A172 (cell line): ENCODE data around the gene IGFBP3. TPM values are rescaled to one million over a fixed set of nuclear protein-coding genes. Genes with fewer than 3 reads are reported as not detected.

Source experiments
- DNase-seq: peaks from one replicate; pipeline ENCODE4 v3.0.0-alpha.2; 2015; ENCODE audit warnings: low spot score
- total RNA-seq: library from RNA; depleted of rRNA; stranded (reverse); fragments of >200 nt; shearing (Covaris generic); gene quantifications from 2 replicates; pipeline ENCODE4 v1.2.3, GENCODE V29; 2014

Gene IGFBP3
- total RNA-seq, 1 experiment from 2014 or later, result 62.0 TPM

GRCh38 chr7:45922810-45923209 is 1.7 kb upstream of the IGFBP3 start:
- no peak for DNase-seq

DNA sequence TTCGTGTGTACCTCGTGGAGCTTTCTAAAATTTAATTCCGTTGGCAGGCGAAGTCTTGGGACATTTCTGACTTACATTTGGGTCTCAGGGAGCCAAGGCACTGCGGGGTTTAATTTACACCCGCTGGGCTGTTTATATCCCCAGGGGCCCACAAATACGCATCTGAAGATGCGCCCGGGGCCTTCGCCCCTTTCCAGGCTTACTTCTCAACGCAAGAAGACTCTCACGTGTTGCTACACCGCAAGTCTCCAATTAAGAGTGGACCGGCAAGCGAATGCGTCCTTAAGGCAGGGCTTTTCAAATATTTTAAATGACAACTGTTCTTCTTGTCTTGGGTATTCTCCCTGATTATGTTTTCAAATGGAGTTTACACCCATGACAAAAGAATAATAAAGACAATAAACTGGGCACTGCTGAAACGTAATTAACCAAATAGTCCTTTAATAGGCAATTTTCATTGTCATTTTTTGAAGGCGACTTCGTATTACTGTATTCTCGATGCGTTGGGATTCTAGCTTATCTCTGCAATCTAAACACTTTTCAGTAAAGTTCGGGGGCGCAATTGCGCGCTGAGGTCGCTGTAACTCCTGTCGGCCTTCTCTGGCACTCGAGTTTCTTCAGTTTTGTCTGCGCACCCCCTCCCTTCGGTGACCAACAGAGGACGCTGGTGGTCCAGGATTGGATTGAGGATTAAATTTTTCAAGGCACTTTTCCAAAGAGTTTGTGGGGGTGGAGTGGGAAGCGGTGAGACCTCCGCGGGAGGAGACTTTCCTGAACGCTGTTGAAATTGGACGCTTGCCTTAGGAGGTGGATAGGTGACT is 837 bp upstream of the IGFBP3 start:
- peak; percentile 54 for DNase-seq

- DNase-seq, result no peak
Observed at GRCh38 chr7:45921381-45921698, 268 bp upstream of the IGFBP3 start.

DNA sequence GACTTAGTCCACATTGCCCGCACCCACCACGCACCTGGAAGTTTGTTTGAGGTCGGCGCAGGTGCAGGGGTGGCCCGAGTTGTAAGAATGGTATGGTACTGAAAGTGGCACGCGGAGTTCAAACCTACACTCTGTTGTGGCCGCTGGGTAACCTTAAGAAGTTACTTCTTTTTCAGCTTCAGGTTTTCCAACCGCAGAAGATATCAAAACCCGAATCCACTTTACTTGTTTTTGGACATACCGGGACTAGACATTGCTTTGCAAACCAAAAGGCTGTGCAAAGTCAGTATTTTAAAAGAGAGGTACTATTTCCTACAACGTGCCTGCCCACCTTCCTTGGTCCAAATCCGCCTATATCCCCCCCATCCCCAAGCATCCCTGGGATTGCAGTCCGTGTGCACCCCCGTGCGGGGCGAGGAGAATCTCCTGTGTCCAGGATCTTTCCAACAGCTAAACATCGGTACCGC is 1.0 kb downstream of the IGFBP3 start:
- no peak for DNase-seq

GRCh38 chr7:45919231-45919784 is 1.8 kb downstream of the IGFBP3 start:
- DNase-seq, result no peak

- DNase-seq, result no peak
Observed at GRCh38 chr7:45918556-45918955, 2.5 kb downstream of the IGFBP3 start.

DNA sequence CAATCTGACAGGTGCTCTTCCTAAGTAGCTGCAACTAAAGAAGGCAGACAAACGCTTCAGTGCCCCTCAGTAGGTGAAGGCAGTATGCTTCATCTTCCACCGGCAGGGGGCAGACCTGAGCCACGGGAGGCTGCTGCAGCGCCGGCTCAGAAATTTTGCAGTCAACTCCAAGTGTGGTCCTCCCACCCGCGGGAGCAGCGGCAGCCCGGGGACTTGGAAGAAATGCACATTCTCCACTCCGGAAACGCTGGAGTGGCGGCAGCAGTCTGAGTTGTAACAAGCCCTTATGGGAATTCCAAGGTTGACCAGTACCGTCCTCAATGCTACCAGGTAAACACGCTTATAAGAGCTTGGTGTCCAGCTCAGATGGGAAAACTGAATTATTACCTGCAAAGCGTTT is 3.4 kb downstream of the IGFBP3 start:
- DNase-seq, result peak; percentile 65

DNA sequence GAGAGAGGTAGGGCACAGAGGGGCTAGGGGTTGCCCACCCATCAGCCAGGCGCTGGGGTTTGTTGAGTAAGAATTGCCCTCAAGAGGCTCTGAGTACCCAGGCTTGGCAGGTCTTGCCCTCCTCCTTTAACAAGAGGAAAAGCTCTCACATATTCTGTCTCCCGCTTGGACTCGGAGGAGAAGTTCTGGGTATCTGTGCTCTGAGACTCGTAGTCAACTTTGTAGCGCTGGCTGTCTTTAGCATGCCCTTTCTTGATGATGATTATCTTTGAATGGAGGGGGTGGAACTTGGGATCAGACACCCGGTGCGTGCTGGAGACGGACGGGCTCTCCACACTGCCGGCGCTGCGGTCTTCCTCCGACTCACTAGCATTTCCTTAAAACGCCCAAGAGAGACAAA is 4.0 kb downstream of the IGFBP3 start:
- no peak for DNase-seq

DNA sequence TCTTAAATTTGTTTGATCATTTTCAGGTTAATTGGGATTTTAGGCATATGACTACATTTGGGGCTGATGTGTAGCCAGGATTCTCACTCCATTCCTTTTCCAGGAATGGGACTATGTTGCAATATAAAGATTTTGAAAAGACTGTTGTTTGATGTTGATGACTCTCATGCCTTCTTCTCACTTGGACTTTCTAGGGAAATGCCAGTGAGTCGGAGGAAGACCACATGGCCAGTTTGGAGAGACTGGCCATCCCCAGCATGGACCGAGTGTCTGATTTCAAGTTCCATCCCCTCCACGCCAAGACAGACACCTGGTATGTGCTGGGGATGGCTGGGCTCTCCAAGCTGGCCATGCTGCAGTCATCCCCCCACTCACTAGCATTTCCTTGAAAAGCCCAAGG is 5.5 kb downstream of the IGFBP3 start:
- no peak for DNase-seq

- DNase-seq, result no peak
Observed at GRCh38 chr7:45914911-45915310, 6.2 kb downstream of the IGFBP3 start.

DNA sequence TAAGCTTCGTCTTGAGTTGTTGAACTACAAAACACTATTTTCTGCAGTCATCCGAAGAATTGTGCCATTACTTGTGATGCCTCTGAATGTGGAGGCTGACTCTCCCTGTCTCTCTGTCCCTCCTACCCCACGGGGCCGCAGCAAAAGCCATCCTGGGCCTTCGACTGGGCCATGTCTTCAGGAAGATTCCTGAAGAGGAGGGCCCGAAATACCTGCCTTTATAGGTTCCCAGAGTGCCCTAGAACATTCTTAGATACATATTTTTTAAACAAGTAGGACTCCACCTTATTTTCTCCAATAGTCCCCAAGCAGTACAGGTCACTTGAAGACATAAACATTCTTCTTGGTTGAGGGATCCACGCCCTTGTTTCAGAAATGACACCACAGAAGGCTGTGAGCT is 8.1 kb downstream of the IGFBP3 start:
- no peak for DNase-seq

GRCh38 chr7:45911311-45911710 is 9.8 kb downstream of the IGFBP3 start:
- DNase-seq, result no peak

DNA sequence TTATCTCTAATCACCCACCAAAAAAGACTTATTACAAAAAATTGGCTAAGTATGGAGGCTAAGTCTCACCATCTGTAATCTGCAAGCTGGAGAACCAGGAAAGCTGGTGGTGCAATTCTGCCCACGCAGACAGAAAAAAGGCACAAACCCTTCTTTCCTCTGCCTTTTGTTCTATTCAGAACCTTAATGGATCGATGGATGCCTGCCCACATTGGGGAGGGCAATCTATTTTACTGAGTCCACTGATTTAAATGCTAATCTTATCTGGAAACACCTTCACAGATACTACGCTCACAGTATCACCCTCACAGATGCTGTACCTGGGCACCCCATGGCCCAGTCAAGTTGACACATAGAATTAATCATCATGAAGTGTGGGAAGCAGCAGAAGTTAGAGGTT is 10.2 kb downstream of the IGFBP3 start:
- DNase-seq, result no peak

GRCh38 chr7:45909561-45909960 is 11.5 kb downstream of the IGFBP3 start:
- no peak for DNase-seq

- no peak for DNase-seq
Observed at GRCh38 chr7:45902820-45903219, 18.3 kb downstream of the IGFBP3 start.

DNA sequence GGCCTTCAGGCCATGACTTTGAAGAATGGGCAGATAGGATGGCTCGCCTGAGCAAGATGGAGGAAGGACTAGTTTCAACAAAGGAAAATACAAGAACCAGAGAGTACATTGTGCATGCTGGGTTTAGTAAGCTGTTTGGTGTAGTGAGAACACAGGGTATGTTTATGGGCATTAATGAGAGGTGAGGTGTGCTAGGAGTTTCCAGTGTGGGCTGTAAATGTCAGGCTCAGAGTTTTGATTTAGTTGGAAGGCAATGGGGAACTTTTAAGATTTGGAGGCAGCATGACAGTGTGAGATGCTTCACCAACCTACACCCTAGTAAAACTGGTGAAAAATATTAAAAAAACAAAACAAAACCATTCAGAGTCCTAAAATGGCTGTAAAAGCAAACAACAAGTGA is 19.5 kb downstream of the IGFBP3 start:
- DNase-seq, result no peak

GRCh38 chr7:45898222-45898621 is 22.9 kb downstream of the IGFBP3 start:
- DNase-seq, result peak; percentile 31

DNA sequence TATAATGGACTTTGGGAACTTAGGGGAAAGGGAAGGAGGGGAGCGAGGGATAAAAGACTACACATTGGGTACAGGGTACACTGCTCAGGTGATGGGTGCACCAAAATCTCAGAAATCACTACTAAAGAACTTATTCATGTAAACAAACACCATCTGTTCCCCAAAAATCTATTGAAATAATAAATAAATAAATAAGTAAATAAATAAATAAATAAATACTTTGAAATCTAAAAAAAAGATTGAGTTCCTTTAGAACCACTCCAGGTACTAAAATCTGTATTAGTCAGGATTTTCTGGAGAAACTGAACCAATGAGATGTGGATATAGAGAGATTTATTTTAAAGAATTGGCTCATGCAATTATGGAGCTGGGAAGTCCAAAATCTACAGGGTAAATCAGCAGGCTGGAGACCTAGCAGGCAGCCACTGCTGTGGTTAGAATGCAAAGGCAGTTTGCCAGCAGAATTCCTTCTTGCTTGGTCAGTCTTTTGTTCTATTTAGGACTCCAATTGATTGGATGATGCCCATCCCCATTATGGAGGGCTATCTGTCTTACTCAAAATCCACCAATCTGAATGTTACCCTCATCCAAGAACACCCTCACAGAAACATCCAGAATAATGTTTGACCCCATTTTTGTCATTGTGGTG is 23.9 kb downstream of the IGFBP3 start:
- peak; percentile 98 for DNase-seq

DNA sequence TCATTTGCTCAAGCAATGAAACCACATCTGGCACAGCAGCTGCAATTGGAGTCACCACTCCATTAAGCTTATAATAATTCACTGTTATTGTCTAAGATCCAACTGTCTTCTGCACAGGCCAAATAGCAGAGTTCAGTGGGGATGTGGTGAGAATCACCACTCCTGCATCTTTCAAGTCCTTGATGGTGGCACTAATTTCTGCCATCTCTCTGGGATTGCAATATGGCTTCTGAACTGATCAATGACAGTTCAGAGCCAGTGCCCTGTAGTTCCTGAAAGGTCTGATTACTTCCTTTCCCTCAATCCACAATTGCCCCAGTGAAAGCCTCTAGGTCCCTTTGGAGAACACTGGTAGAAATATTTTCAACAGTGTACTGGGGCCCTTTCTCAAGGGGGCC is 26.4 kb downstream of the IGFBP3 start:
- no peak for DNase-seq

DNA sequence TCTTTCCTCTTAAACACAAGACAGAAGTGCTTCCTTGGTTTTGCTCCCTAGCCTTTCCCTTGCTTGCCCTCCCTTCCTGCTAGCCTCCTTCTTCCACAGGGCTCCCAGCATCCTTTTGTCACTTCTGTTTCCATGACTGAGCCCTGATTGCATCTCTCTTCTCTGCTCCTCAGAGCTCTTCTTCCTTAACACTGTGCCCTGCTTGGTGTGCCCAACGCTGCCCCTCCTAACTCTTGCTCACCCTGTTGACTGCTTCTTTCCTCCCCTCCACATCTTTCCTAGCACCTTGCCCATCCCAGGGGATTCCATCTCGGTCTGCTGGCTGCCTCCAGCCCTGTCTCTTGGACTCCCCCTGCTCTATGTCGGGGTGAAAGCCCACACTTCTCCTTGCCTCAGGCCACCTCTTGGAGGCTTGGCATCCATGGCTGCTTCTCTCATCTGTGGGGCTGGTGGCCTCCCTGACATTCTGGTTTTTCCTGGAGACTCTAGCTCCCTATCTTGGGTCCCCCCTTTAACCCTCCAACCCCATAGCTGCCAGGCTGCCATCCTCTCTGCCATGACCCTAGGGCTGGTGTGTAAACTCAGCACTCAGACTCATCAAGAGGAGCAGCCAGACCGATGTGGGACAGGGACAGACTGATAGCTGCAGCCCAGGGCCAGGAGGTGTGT is 26.9 kb downstream of the IGFBP3 start:
- no peak for DNase-seq

DNA sequence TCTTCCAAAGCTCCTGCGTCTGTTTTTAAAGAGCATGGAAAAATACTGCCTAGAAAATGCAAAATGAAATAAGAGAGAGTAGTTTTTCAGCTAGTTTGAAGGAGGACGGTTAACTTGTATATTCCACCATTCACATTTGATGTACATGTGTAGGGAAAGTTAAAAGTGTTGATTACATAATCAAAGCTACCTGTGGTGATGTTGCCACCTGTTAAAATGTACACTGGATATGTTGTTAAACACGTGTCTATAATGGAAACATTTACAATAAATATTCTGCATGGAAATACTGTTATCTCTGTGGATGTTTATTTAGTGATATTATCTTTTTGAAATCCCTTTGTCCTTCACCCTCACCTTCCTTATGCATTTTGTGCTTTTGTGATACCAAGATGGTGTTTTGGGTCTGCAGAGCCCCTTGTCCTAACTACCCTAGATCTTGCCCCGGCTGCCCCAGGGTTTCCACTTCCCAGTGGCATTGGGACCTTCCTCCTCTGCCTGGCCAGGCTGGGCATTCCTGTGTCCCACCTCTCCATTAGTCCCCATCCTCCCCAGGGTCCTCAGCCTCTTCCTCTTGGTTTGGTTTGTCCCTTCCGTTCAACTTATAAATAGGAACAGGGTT is 27.6 kb downstream of the IGFBP3 start:
- no peak for DNase-seq

DNA sequence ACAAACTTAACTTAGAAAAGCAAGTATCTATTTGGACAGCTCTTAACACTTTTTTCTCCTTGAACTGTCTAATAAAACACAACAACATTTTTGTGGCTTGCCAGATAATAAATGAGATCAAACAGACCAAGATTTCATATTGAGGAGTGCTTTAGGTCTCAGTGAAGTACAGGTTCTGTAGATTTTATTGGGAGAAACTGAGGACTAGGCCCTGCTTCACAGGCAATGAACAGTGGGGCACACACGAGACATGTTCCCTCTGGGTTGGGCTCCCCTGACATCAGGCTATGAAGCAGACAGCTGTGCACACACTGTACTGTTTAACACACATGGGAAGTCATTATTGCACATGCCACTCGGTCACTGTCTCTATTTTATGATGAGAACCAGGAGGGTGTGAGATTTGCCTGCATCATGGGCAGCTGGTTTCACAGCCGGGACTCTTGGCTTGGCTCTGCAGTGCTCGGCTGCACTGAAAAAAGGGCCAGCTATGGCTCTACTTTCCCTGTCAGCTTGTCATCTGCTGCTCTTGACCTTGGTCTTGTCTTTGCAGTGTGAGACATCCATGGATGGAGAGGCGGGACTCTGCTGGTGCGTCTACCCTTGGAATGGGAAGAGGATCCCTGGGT is 28.6 kb downstream of the IGFBP3 start:
- DNase-seq, result no peak
